Large intestine (tissue), 3 donors: ENCODE results near the gene OXNAD1. TPM values are rescaled to one million over a fixed set of nuclear protein-coding genes. Genes with fewer than 3 reads are reported as not detected.

ENCODE experiments used
- DNase-seq, 2 donors: peaks; one replicate each; pipeline versions ENCODE4 v3.0.0 to v3.0.0-alpha.2; 2013
- H3K27ac ChIP-seq: one replicate; pipeline ENCODE4 v1.5.1; 2013; ENCODE audit warnings: low read length
- H3K27me3 ChIP-seq: 2 replicates; pipeline ENCODE4 v1.6.1; 2013; ENCODE audit warnings: low read length; ENCODE audit not compliant: control insufficient read depth, insufficient read depth
- H3K36me3 ChIP-seq: 2 replicates; pipeline ENCODE4 v1.6.1; 2013; ENCODE audit warnings: low read length; ENCODE audit not compliant: control insufficient read depth, insufficient read depth
- H3K4me1 ChIP-seq: one replicate; pipeline ENCODE4 v1.6.1; 2013; ENCODE audit warnings: low read length; ENCODE audit not compliant: control insufficient read depth, insufficient read depth
- H3K4me3 ChIP-seq: one replicate; pipeline ENCODE4 v1.5.1; 2013; ENCODE audit warnings: low read length
- H3K9me3 ChIP-seq: one replicate; pipeline ENCODE4 v1.6.1; 2013; ENCODE audit warnings: mild to moderate bottlenecking, low read depth, low read length, moderate library complexity; ENCODE audit not compliant: control insufficient read depth
- WGBS: methylation state at CpG from one replicate; pipeline ENCODE4 v1.1.5; 2013; ENCODE audit warnings: low lambda C conversion rate; ENCODE audit not compliant: insufficient coverage; 5-methylcytosine and 5-hydroxymethylcytosine counted together
- polyA plus RNA-seq: library from polyadenylated mRNA; unstranded; fragments of 120-200 nt; gene quantifications from one replicate; pipeline ENCODE4 v1.2.1, GENCODE V29; 2013

Gene OXNAD1
- polyA plus RNA-seq, 1 donor: 20.3 TPM

DNA sequence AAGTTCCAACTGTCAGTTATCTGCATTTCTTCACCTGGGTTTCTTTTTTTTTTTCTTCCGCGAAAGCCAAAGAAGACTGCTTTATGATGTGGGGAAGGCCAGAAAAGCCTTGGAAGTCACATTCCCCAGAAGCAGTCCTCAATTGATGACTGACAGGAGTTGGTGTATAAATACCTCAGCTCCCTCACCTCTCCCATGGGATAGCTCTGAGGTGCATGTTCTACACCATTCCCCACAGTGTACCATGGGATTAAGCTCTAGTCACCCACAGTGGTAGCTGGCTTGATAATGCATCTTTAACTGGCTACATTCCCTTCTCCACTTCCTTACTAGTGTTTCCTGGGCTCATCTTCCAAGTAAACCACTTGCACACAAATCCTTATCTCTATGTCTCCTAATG is 30.7 kb upstream of the OXNAD1 start:
- Histone ChIP-seq H3K4me3 (no peak overlapping the region), H3K27ac (no peak overlapping the region), H3K36me3 (no peaks in the 10 kb centered on the region), H3K9me3 (no peaks in the 10 kb centered on the region), H3K4me1 (no peaks in the 10 kb centered on the region), H3K27me3 (no peaks in the 10 kb centered on the region)
- no peak for DNase-seq
- WGBS: no CpG with 5 or more reads among the region's 2 CpGs

DNA sequence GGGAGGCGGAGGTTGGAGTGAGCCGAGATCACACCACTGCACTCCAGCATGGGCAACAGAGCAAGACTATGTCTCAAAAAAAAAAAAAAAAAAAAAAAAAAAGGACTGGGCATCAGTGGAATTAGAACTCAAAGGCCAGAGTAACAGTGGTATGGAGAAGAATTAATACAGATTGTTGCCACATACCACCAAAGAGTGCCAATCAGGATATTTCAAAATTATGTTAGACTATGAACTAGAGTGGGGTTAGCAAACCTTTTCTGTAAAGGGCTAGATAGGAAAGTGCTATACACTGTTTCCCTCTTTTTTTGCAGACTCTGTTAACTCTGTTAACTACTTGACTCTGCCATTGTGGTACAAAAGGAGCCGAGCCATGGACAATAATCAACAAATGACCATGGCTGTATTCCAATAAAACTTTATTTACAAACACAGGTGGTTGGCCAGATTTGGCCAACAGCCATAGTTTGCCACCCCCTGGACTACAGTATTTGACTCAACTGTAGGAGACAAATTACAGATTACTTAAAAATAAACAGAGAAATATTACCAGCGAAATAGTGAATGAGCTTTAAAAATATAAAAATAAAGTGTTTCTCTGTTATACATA is 28.9 kb upstream of the OXNAD1 start:
- WGBS: no CpG with 5 or more reads among the region's 4 CpGs
- H3K27ac ChIP-seq: no peak overlapping the region
- DNase-seq: no peak
- no peak overlapping the region for H3K4me3 ChIP-seq
- no peaks in the 10 kb centered on the region for H3K36me3 ChIP-seq
- no peaks in the 10 kb centered on the region for H3K4me1 ChIP-seq
- no peaks in the 10 kb centered on the region for H3K27me3 ChIP-seq
- H3K9me3 ChIP-seq: no peaks in the 10 kb centered on the region

DNA sequence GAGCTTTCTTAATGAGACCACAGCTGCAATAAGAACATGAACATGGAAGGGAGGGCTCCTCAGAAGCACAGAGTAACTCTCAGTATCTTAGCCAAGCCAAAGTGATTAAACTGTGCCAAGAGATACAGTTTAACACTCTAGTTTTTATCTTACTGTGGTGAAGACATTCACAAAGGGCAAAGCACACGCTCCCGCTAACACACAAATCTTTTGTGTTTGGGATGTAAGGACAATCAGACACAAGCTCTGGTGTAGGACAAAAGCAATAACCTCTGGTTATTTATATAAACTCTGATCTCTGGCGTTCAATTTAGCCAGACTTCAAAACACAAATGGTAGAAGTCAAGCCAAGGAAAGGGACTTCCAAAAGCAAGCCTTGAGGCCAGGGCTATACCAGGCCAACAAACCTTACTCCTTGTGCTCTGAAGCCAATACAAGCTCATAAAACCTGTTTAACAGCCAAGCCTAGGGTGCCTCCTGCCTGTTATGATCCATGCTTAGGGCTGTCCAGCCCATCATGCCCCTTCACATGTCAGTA is 28.1 kb upstream of the OXNAD1 start:
- no peak for DNase-seq
- H3K4me3 ChIP-seq: no peak overlapping the region
- no peaks in the 10 kb centered on the region for H3K4me1 ChIP-seq
- H3K36me3 ChIP-seq: no peaks in the 10 kb centered on the region
- no peaks in the 10 kb centered on the region for H3K9me3 ChIP-seq
- no peak overlapping the region for H3K27ac ChIP-seq
- H3K27me3 ChIP-seq: no peaks in the 10 kb centered on the region
- WGBS: no CpG with 5 or more reads among the region's 3 CpGs

DNA sequence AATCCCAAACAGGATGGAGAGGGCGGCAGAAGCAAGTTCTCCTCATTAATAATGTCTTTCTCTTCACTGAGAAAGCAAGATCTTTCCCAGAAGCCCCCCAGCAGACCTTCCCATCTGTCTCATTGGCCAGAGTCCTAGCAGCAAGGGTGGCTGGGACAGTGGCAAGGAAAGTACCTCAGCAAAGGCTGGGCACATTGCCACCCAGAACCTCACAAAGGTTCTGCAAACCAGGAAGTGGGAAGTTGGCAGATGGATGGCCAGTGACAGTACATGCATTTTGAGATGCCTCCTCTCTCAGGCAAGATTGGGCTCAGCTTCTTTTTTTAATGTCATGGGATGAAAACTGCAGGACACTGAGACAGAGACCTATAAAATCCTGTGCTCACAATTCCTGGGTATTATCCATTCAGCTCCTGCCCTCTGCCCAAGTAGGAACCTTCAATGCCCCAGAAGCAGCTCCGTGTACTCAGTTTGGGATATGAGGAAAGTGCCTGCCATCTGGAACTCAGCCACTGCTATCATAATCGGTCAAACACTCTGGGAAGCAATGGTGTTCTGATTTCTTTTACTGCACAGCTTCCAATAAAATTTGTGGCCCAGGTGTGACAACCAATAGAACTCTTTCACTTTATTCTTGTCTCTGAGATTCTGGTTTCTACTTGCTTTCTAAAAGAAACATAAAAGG is 25.8 kb upstream of the OXNAD1 start:
- Histone ChIP-seq H3K36me3 (no peaks in the 10 kb centered on the region), H3K27ac (no peak overlapping the region), H3K27me3 (no peaks in the 10 kb centered on the region), H3K4me1 (no peaks in the 10 kb centered on the region), H3K9me3 (no peaks in the 10 kb centered on the region), H3K4me3 (no peak overlapping the region)
- 80% methylated on average over 1 of the region's 3 CpGs for WGBS
- DNase-seq: no peak

DNA sequence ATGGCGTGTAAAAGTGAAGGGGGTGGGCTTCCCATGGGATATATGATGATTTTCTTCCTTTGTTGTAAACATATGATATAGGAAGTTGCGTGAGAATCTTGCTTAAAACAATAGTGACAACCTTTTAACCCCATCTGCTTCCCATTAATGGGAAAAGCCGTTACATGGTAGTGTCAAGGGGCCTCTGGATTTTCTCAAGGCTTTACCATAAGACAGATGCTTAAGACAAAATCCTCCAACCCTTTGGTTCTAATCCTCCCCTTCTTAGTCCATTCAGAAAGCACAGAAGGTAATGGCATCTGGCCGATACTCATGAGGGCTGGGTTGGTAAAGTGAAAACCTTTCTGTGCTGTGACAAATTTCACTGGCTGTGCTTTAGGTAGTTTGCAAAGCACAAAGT is 25.2 kb upstream of the OXNAD1 start:
- Histone ChIP-seq H3K4me1 (no peaks in the 10 kb centered on the region), H3K4me3 (no peak overlapping the region), H3K9me3 (no peaks in the 10 kb centered on the region), H3K36me3 (no peaks in the 10 kb centered on the region), H3K27me3 (no peaks in the 10 kb centered on the region), H3K27ac (no peak overlapping the region)
- WGBS: 80% methylated on average over 1 of the region's 4 CpGs
- DNase-seq: no peak

DNA sequence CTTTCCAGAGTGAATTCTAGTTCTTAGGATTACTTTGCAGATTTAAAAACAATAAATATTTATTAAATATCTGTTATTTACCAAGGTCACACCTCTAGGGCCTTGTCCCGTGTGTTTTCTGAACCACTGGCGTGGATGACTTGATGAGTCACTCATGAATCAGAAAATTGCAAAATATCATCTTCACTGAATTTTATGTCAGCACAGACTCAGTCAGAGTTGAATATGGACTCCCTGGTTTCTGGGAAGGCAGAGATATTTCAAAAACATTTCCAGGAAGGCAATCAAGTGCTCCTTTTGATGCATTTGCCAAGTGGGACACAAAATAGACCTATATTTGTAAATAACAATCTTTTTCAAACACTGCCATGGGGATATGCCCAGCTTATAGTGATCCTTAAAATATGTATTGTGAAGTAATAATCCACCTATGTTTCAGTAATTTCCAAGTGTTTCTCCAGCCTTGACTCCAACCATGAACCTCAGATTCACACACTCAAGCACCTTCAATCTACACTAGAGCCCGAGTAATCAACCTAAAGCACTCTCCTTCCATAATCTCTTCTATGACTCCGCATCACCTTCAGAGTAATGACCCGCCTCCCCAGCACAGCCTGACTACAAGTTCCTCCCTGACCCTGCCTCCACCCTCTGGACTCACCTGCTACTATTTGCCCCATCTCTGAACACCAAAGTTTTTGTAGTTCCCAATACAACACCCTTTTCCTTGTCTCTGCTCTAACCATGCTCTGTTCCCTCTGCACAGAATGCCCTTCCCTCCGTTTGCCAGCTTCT is 24.6 kb upstream of the OXNAD1 start:
- 78% methylated on average over 4 of the region's 6 CpGs for WGBS
- H3K27me3 ChIP-seq: no peaks in the 10 kb centered on the region
- no peak overlapping the region for H3K4me3 ChIP-seq
- DNase-seq: no peak
- no peaks in the 10 kb centered on the region for H3K9me3 ChIP-seq
- H3K27ac ChIP-seq: no peak overlapping the region
- no peaks in the 10 kb centered on the region for H3K36me3 ChIP-seq
- no peaks in the 10 kb centered on the region for H3K4me1 ChIP-seq

DNA sequence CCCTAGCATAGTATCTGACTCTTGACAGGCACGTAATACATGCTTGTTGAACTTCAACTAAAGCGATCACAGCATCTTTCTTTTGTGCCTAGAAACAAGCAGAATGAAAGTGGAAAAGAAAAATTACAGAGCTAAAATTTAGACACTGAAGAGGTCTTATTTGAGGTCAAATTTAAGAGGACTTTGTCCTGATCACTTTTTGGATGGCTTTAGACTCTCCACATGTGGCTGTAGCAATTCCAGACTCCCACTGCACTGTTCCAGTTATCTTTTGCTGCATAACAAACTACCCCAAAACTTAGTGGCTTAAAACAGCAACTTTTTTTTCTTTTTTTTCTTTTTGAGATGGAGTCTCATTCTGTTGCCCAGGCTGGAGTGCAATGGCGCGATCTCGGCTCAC is 23.8 kb upstream of the OXNAD1 start:
- H3K9me3 ChIP-seq: no peaks in the 10 kb centered on the region
- no peaks in the 10 kb centered on the region for H3K36me3 ChIP-seq
- no peaks in the 10 kb centered on the region for H3K4me1 ChIP-seq
- WGBS: no CpG with 5 or more reads among the region's 5 CpGs
- no peak overlapping the region for H3K27ac ChIP-seq
- H3K4me3 ChIP-seq: no peak overlapping the region
- no peak for DNase-seq
- no peaks in the 10 kb centered on the region for H3K27me3 ChIP-seq

DNA sequence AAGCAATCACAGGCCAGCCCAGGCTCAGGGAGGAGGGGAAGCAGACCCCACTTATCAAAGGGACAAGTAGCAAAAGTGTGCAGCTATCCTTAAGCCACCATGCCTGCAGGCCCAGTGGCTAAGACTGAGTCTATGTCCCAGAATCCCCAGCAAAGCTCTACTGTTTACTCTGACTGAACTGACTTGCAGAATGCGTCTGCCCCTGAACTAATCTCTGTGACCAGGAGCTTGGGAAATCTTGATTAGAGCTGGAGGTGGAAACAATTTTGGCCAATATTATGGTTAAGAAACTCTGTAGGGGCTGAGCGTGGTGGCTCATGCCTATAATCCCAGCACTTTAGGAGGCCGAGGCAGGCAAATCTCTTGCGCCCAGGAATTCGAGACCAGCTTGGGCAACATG is 22.8 kb upstream of the OXNAD1 start:
- Histone ChIP-seq H3K4me1 (no peaks in the 10 kb centered on the region), H3K27me3 (no peaks in the 10 kb centered on the region), H3K27ac (no peak overlapping the region), H3K4me3 (no peak overlapping the region), H3K36me3 (no peaks in the 10 kb centered on the region), H3K9me3 (no peaks in the 10 kb centered on the region)
- 100% methylated on average over 3 of the region's 5 CpGs for WGBS
- no peak for DNase-seq

DNA sequence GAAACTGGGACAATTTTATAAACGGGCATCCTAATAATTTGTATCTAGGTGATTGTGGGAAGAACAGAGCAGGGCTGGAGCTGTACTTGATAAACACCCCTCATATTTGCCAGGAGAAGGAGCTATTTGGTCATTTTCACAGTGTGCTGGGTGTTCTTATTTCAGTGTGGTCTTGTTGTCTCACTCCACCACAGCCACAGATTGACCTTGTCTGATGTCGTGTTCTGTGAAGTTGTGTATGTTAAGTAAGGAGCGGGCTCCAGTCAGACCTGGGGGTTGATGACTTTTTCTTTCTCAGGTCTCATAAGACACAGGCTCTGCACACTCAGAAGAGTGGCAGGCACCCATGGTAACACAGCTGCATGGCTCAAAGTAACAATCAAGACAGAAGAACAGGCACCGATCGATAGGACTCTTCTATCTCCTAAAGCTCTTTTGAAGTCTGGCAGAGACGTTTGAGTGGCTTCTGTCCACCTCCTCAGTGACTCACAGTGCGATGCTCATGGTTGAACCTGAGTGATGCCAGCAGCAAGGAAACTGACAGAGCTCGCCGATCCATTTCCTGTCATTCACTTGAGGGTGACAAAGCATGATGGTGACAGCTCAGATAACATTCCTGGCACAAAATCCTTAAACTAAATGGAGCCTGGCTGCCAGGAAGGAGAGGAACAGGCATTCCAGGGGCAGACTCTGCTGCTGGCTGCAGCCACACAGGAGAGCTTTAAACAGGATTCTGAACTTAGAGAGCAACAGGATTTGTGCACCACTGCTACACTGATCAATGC is 21.1 kb upstream of the OXNAD1 start:
- Histone ChIP-seq H3K27me3 (no peaks in the 10 kb centered on the region), H3K4me3 (no peak overlapping the region), H3K9me3 (no peaks in the 10 kb centered on the region), H3K27ac (no peak overlapping the region), H3K4me1 (no peaks in the 10 kb centered on the region), H3K36me3 (no peaks in the 10 kb centered on the region)
- no peak for DNase-seq
- WGBS: 60% methylated on average over 1 of the region's 9 CpGs

DNA sequence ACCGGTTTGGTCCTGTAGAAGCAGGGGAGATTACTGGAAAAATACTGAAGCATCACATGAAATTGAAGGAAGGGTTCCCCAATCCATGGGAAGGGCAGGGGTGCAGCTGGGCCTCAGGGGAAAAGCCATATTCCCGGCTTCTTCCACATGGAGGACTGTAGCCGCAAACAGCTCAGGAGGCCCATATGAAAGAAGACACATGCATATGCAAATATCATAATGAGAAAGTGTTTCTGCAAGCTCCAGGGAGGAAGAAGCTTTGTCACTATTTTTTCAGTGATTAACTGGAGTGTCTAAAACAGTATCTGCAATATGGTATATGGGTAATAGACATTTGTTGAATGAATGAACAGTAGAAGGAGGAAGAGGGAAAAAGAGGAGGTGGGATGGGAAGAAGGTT is 19.4 kb upstream of the OXNAD1 start:
- H3K27me3 ChIP-seq: no peaks in the 10 kb centered on the region
- WGBS: no CpG with 5 or more reads among the region's 3 CpGs
- H3K36me3 ChIP-seq: no peaks in the 10 kb centered on the region
- no peak overlapping the region for H3K27ac ChIP-seq
- no peak overlapping the region for H3K4me3 ChIP-seq
- H3K4me1 ChIP-seq: peaks cover 6% of the 10 kb centered on the region
- no peak for DNase-seq
- no peaks in the 10 kb centered on the region for H3K9me3 ChIP-seq
